OCI-LY7 (cell line): ENCODE results near the gene CDK14. TPM values are rescaled to one million over a fixed set of nuclear protein-coding genes. Genes with fewer than 3 reads are reported as not detected.

Experiments
- BruUV-seq: library from RNA; stranded (reverse); fragments of 400-500 nt; replicated peaks from 2 replicates; lab custom pipeline; 2021; lab: Mats Ljungman, UMichigan
- CTCF ChIA-PET: fragments of 300-600 bp; sonication (Branson Sonifier 250); formaldehyde crosslinking; loops from one replicate; lab custom pipeline; 2022; ENCODE audit warnings: antibody characterized with exemption; ENCODE audit not compliant: unreplicated experiment; lab: Charles Lee
- POLR2A ChIA-PET: fragments of 300-600 bp; sonication (Branson Sonifier 250); formaldehyde crosslinking; loops from one replicate; lab custom pipeline; 2022; ENCODE audit warnings: antibody characterized with exemption; lab: Charles Lee
- DNase-seq: peaks from one replicate; pipeline ENCODE4 v3.0.0-alpha.2; 2015; ENCODE audit warnings: low spot score
- H2AFZ ChIP-seq: fragments of 200-600 bp; sonication (generic), shearing (Covaris generic); 2 replicates; pipeline ENCODE4 v1.6.1; 2014; ENCODE audit warnings: mild to moderate bottlenecking, antibody characterized with exemption, low read length, moderate library complexity
- H3K27ac ChIP-seq: fragments of 200-600 bp; sonication (generic); 2 replicates; pipeline ENCODE4 v1.5.1; 2014; ENCODE audit warnings: mixed run types, low read depth, mild to moderate bottlenecking, moderate library complexity, low read length, inconsistent platforms; ENCODE audit not compliant: poor library complexity, severe bottlenecking
- H3K36me3 ChIP-seq: fragments of 200-600 bp; sonication (generic); 2 replicates; pipeline ENCODE4 v1.6.1; 2014; ENCODE audit warnings: mild to moderate bottlenecking, antibody characterized with exemption, low read length, moderate library complexity, mixed read lengths; ENCODE audit not compliant: insufficient read depth
- H3K4me1 ChIP-seq: fragments of 200-600 bp; sonication (generic); 2 replicates; pipeline ENCODE4 v1.5.1; 2014; ENCODE audit warnings: mild to moderate bottlenecking, low read length; ENCODE audit not compliant: insufficient read depth, poor library complexity, severe bottlenecking
- H3K4me2 ChIP-seq: fragments of 200-600 bp; sonication (generic); 2 replicates; pipeline ENCODE4 v1.6.1; 2014; ENCODE audit warnings: mild to moderate bottlenecking, low read length
- H3K4me3 ChIP-seq: fragments of 200-600 bp; sonication (generic); 2 replicates; pipeline ENCODE4 v1.5.1; 2014; ENCODE audit warnings: mild to moderate bottlenecking, low read depth, low read length; ENCODE audit not compliant: poor library complexity, severe bottlenecking
- H3K79me2 ChIP-seq: fragments of 200-600 bp; sonication (generic); 2 replicates; pipeline ENCODE4 v1.6.1; 2016; ENCODE audit warnings: low read depth, mild to moderate bottlenecking, low read length, moderate library complexity, mixed read lengths; ENCODE audit not compliant: insufficient read depth
- H3K9me2 ChIP-seq: fragments of 200-600 bp; sonication (generic); 2 replicates; pipeline ENCODE4 v1.6.1; 2016; ENCODE audit warnings: mild to moderate bottlenecking, low read length, mixed read lengths; ENCODE audit not compliant: insufficient read depth
- H3K9me3 ChIP-seq: fragments of 200-600 bp; sonication (generic); 2 replicates; pipeline ENCODE4 v1.6.1; 2014; ENCODE audit warnings: mild to moderate bottlenecking, mixed run types, low read length, mixed read lengths
- H4K20me1 ChIP-seq: fragments of 200-600 bp; sonication (generic); 2 replicates; pipeline ENCODE4 v1.6.1; 2014; ENCODE audit warnings: mild to moderate bottlenecking, antibody characterized with exemption, low read length, moderate library complexity, mixed read lengths; ENCODE audit not compliant: insufficient read depth
- CTCF ChIP-seq: fragments of 200-600 bp; sonication (generic); conservative IDR thresholded peaks from 2 replicates; pipeline ENCODE4 v1.5.1; 2014; ENCODE audit warnings: mild to moderate bottlenecking, antibody characterized with exemption, low read length, moderate library complexity, mixed read lengths
- EZH2phosphoT487 ChIP-seq: fragments of 200-600 bp; sonication (generic); IDR thresholded peaks from 2 replicates; pipeline ENCODE4 v1.6.1; 2018; ENCODE audit warnings: low read depth, borderline replicate concordance, mild to moderate bottlenecking, mixed run types, antibody characterized with exemption, low read length, moderate library complexity, mixed read lengths
- intact Hi-C: fragments of 100-400 bp; cut with micrococcal nuclease; formaldehyde crosslinking; loops from one replicate; pipeline ENCODE4 v1.10.0; 2022; ENCODE audit not compliant: unreplicated experiment
- total RNA-seq, 2 experiments: library from RNA; depleted of rRNA in 1 of 2; stranded (reverse); fragments of >200 nt in 1 of 2; shearing (Covaris generic) in 1 of 2; gene quantifications; 2 replicates each; pipeline ENCODE4 v1.2.3, GENCODE V29; 2014 to 2022

CDK14 gene
- total RNA-seq, 2 experiments from 2014 or later: 90.7 to 111 TPM

- Histone ChIP-seq H3K9me3 (no peaks in the 10 kb centered on the region), H3K79me2 (no peaks in the 10 kb centered on the region; the same call in 1 of the 2 replicates), H3K4me3 (no peak overlapping the region), H2AFZ (no peak overlapping the region), H3K4me1 (no peaks in the 10 kb centered on the region), H4K20me1 (no peaks in the 10 kb centered on the region), H3K4me2 (no peak overlapping the region), H3K9me2 (no peaks in the 10 kb centered on the region), H3K36me3 (peaks cover 12% of the 10 kb centered on the region; the same call in 1 of the 2 replicates), H3K27ac (no peak overlapping the region)
- TF ChIP-seq CTCF (no peak), EZH2phosphoT487 (no peak)
- CTCF ChIA-PET: no interaction called here
- intact Hi-C loops: no loop called here
- no TSS peak for BruUV-seq
- POLR2A ChIA-PET: no interaction called here
- DNase-seq: no peak
These were observed 447.1 kb downstream of the CDK14 start for GRCh38 chr7:91043186-91043585.

GRCh38 chr7:91043924-91044645, 448.0 kb downstream of the CDK14 start:
- no peaks in the 10 kb centered on the region for H3K9me3 ChIP-seq
- no peak overlapping the region for H3K4me2 ChIP-seq
- no peaks in the 10 kb centered on the region for H3K9me2 ChIP-seq
- DNase-seq: no peak
- no peaks in the 10 kb centered on the region for H4K20me1 ChIP-seq
- H3K4me1 ChIP-seq: no peaks in the 10 kb centered on the region
- POLR2A ChIA-PET: interaction anchor here (1.0 kb wide), 1 partner anchor 11 kb away, joined by 3 read pairs; no protein-coding TSS in a partner anchor
- intact Hi-C loops: no loop called here
- no peak overlapping the region for H2AFZ ChIP-seq
- no peak for TF ChIP-seq CTCF
- TF ChIP-seq EZH2phosphoT487: no peak
- BruUV-seq: no TSS peak
- H3K36me3 ChIP-seq: peaks cover 12% of the 10 kb centered on the region; the same call in 1 of the 2 replicates
- H3K4me3 ChIP-seq: no peak overlapping the region
- CTCF ChIA-PET: interaction anchor here (1.0 kb wide), 1 partner anchor 335 kb away, joined by 3 read pairs; no protein-coding TSS in a partner anchor
- no peaks in the 10 kb centered on the region for H3K79me2 ChIP-seq
- no peak overlapping the region for H3K27ac ChIP-seq

- H3K4me1 ChIP-seq: no peaks in the 10 kb centered on the region
- no peak overlapping the region for H3K4me3 ChIP-seq
- H2AFZ ChIP-seq: no peak overlapping the region
- no peak overlapping the region for H3K27ac ChIP-seq
- no peaks in the 10 kb centered on the region for H3K79me2 ChIP-seq
- intact Hi-C loops: no loop called here
- no peak for TF ChIP-seq CTCF
- TF ChIP-seq EZH2phosphoT487: no peak
- no TSS peak for BruUV-seq
- ChIA-PET POLR2A (interaction anchor here (0.6 to 0.7 kb wide), 2 partner anchors 230 to 381 kb away, joined by 3 to 6 read pairs; no protein-coding TSS in a partner anchor), CTCF (no interaction called here)
- no peak overlapping the region for H3K4me2 ChIP-seq
- H3K9me3 ChIP-seq: no peaks in the 10 kb centered on the region
- no peaks in the 10 kb centered on the region for H3K9me2 ChIP-seq
- no peak for DNase-seq
- H3K36me3 ChIP-seq: peaks cover 18% of the 10 kb centered on the region; the same call in 1 of the 2 replicates
- no peaks in the 10 kb centered on the region for H4K20me1 ChIP-seq
These were observed 449.5 kb downstream of the CDK14 start for GRCh38 chr7:91045606-91046005.
